IMR-90 (cell line): ENCODE measurements around the gene FUT4.
"Not testable (repeated sequence)": the region's sequence is repeated elsewhere in the genome, so short reads cannot be mapped to it uniquely, and the experiment has no call there.

Experiments
- CEBPB ChIP-seq: IDR thresholded peaks from 2 replicates; pipeline ENCODE4 v1.6.1; 2012; ENCODE audit warnings: low read depth, low read length, improper control_type of control experiment
- FOS ChIP-seq: fragments of 150-350 bp; IDR thresholded peaks from 2 replicates; pipeline ENCODE4 v1.6.1; 2016; ENCODE audit warnings: low read depth, low read length
- POLR2A ChIP-seq: IDR thresholded peaks from 2 replicates; pipeline ENCODE4 v1.6.1; 2012; ENCODE audit warnings: mild to moderate bottlenecking, low read depth, low read length
- RCOR1 ChIP-seq: IDR thresholded peaks from 2 replicates; pipeline ENCODE4 v1.6.1; 2012; ENCODE audit warnings: mild to moderate bottlenecking, low read length, improper control_type of control experiment; ENCODE audit not compliant: insufficient replicate concordance
- SMC3 ChIP-seq: fragments of 150-350 bp; IDR thresholded peaks from 2 replicates; pipeline ENCODE4 v1.6.1; 2016; ENCODE audit warnings: low read depth, mild to moderate bottlenecking, antibody characterized with exemption, low read length, moderate library complexity
- TF ChIP-seq, protein P1 (sequence below): conservative IDR thresholded peaks from 2 replicates; pipeline ENCODE4 v1.5.1; 2012; ENCODE audit warnings: mild to moderate bottlenecking, low read depth, low read length, improper control_type of control experiment

DNA sequence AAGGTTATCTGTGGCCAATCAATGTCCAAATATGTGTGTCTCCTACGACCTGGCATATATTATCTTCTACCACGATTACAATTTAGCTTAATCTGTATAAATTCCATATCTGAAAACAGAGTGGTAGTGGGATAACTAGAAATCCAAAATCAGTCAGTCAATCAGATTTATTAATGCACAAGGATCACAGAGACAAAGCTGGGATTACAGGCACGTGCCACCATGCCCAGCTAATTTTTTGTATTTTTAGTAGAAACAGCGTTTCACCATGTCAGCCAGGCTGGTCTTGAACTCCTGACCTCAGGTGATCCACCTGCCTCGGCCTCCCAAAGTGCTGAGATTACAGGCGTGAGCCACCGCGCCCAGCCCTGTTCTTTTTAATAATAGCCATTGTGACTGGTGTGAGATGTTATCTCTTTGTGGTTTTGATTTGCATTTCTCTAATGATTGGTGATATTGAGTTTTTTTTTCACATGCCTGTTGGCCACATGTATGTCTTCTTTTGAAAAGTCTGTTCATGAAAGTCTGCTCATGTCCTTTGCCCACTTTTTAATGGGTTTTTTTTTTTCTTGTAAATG lies 12.1 kb downstream of the FUT4 start:
- TF ChIP-seq RCOR1, FOS, SMC3, POLR2A, CEBPB: not testable (repeated sequence)
- TF ChIP-seq, protein P1, sequence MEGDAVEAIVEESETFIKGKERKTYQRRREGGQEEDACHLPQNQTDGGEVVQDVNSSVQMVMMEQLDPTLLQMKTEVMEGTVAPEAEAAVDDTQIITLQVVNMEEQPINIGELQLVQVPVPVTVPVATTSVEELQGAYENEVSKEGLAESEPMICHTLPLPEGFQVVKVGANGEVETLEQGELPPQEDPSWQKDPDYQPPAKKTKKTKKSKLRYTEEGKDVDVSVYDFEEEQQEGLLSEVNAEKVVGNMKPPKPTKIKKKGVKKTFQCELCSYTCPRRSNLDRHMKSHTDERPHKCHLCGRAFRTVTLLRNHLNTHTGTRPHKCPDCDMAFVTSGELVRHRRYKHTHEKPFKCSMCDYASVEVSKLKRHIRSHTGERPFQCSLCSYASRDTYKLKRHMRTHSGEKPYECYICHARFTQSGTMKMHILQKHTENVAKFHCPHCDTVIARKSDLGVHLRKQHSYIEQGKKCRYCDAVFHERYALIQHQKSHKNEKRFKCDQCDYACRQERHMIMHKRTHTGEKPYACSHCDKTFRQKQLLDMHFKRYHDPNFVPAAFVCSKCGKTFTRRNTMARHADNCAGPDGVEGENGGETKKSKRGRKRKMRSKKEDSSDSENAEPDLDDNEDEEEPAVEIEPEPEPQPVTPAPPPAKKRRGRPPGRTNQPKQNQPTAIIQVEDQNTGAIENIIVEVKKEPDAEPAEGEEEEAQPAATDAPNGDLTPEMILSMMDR: not testable (repeated sequence)
